Measurements from ENCODE around the gene TEX47. TPM values are rescaled to one million over a fixed set of nuclear protein-coding genes. Genes with fewer than 3 reads are reported as not detected.

The TEX47 gene
- total and polyA plus RNA-seq, 4 donors = not detected

GRCh38 chr7:88756802-88757201, 38.7 kb downstream of the TEX47 start (continued):
- TF ChIP-seq FOXA1 (IDR thresholded peaks at IDR 0.05) (no peak), HNF4G (IDR thresholded peaks at IDR 0.05) (no peak), JUND (IDR thresholded peaks at IDR 0.05) (no peak), EGR1 (IDR thresholded peaks at IDR 0.05; ENCODE audit: low read depth in 2 of 2) (no peak), HNF4A (conservative IDR thresholded peaks at IDR 0.05) (no peak)
- TF ChIP-seq, protein P1, sequence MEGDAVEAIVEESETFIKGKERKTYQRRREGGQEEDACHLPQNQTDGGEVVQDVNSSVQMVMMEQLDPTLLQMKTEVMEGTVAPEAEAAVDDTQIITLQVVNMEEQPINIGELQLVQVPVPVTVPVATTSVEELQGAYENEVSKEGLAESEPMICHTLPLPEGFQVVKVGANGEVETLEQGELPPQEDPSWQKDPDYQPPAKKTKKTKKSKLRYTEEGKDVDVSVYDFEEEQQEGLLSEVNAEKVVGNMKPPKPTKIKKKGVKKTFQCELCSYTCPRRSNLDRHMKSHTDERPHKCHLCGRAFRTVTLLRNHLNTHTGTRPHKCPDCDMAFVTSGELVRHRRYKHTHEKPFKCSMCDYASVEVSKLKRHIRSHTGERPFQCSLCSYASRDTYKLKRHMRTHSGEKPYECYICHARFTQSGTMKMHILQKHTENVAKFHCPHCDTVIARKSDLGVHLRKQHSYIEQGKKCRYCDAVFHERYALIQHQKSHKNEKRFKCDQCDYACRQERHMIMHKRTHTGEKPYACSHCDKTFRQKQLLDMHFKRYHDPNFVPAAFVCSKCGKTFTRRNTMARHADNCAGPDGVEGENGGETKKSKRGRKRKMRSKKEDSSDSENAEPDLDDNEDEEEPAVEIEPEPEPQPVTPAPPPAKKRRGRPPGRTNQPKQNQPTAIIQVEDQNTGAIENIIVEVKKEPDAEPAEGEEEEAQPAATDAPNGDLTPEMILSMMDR (IDR thresholded peaks at IDR 0.05; ENCODE audit: low read depth, low read length, missing input control) = no peak

DNA sequence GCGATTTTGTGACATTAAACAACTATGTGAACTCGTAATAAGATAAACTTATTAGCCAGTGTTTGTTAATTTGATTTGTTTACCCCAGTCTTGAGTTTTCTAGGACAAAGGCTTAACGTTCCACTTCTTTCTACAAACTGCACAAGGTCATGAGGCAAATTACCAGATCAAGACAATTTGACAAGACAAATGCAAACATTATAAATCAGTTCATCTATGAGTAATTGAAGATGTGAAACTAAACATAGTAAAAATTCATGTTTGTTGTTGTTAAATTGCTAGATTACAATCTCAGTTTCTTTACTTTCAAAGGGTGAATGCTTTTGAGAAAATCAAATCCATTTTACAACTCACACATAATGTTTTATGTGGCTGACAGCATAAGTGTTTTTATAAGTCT, 49.4 kb downstream of the TEX47 start:
- Histone ChIP-seq H3K9ac (ENCODE audit: low read depth in 1 of 2, low read length in 2 of 2) (no peak overlapping the region), H3K27ac (ENCODE audit: low read depth in 1 of 2, low read length in 2 of 2) (no peak overlapping the region), H3K4me1 (ENCODE audit: control insufficient read depth in 4 of 4, insufficient read depth in 4 of 4, low read length in 3 of 4) (no peaks in the 10 kb centered on the region), H3K27me3 (ENCODE audit: control insufficient read depth in 4 of 4, insufficient read depth in 4 of 4, low read length in 3 of 4) (no peaks in the 10 kb centered on the region), H3K9me3 (ENCODE audit: control insufficient read depth in 4 of 4, low read length in 3 of 4) (peaks cover 0 to 3% (median 0%) of the 10 kb centered on the region in 4 donors), H3K36me3 (ENCODE audit: control insufficient read depth in 4 of 4, insufficient read depth in 3 of 4, low read depth in 1 of 4, low read length in 3 of 4) (no peaks in the 10 kb centered on the region), H3K4me3 (ENCODE audit: low read depth in 1 of 3, low read length in 3 of 3) (no peak overlapping the region)
- DNase-seq (ENCODE audit: low spot score) = no peak
- WGBS = 53% methylated on average over 3 of the region's 3 CpGs
- no peak for TF ChIP-seq HNF4G (IDR thresholded peaks at IDR 0.05)
- no peak for TF ChIP-seq SP1 (IDR thresholded peaks at IDR 0.05)
- TF ChIP-seq, protein P1 (IDR thresholded peaks at IDR 0.05; ENCODE audit: low read depth, low read length, missing input control) = no peak
- TF ChIP-seq FOXA2 (IDR thresholded peaks at IDR 0.05) = no peak
- no peak for TF ChIP-seq HNF4A (conservative IDR thresholded peaks at IDR 0.05)
- no peak for TF ChIP-seq JUND (IDR thresholded peaks at IDR 0.05)
- no peak for TF ChIP-seq RXRA (IDR thresholded peaks at IDR 0.05)
- TF ChIP-seq MAX (IDR thresholded peaks at IDR 0.05) = no peak
- no peak for TF ChIP-seq YY1 (IDR thresholded peaks at IDR 0.05)
- no peak for TF ChIP-seq GABPA (IDR thresholded peaks at IDR 0.05 in 1 of 2, conservative IDR thresholded peaks at IDR 0.05 in 1 of 2)

Small RNAs within 50 kb of the gene (small RNA-seq; reads per million reads assigned to genes)
- not detected for gene AC002127.1

Other genes starting within 250 kb of the TEX47 start
- gene ZNF804B, start 36.0 kb downstream of the TEX47 start, total RNA-seq = not detected
- not detected for gene ZNF804B, start 36.0 kb downstream of the TEX47 start, polyA plus RNA-seq